KMS-11 (cell line): ENCODE data around the gene TRIM42.

Experiments
- H2AFZ ChIP-seq: fragments of 200-600 bp; sonication (generic); 2 replicates; pipeline ENCODE4 v1.6.1; 2016; ENCODE audit warnings: antibody characterized with exemption, mixed run types, low read depth
- H3K27ac ChIP-seq: fragments of 200-600 bp; sonication (generic); 2 replicates; pipeline ENCODE4 v1.6.1; 2016; ENCODE audit warnings: mild to moderate bottlenecking, mixed run types
- H3K27me3 ChIP-seq: fragments of 200-600 bp; sonication (generic); 2 replicates; pipeline ENCODE4 v1.6.1; 2017; ENCODE audit warnings: mild to moderate bottlenecking, low read depth, mixed run types, moderate library complexity; ENCODE audit not compliant: insufficient read depth
- H3K36me3 ChIP-seq: fragments of 200-600 bp; sonication (generic); 2 replicates; pipeline ENCODE4 v1.6.1; 2017; ENCODE audit warnings: mild to moderate bottlenecking, mixed run types; ENCODE audit not compliant: insufficient read depth
- H3K4me1 ChIP-seq: fragments of 200-600 bp; sonication (generic); 2 replicates; pipeline ENCODE4 v1.6.1; 2016; ENCODE audit warnings: mild to moderate bottlenecking, low read depth, mixed run types; ENCODE audit not compliant: poor library complexity, severe bottlenecking
- H3K4me2 ChIP-seq: fragments of 200-600 bp; sonication (generic); 2 replicates; pipeline ENCODE4 v1.7.0; 2016; ENCODE audit warnings: mild to moderate bottlenecking, mixed run types
- H3K4me3 ChIP-seq: fragments of 200-600 bp; sonication (generic); IDR thresholded peaks from 2 replicates; pipeline ENCODE4 v1.6.1; 2017; ENCODE audit warnings: low read depth, low read length, mixed read lengths; ENCODE audit not compliant: insufficient read depth
- H3K79me2 ChIP-seq: fragments of 200-600 bp; sonication (generic); 2 replicates; pipeline ENCODE4 v1.6.1; 2016; ENCODE audit warnings: low read depth, mixed run types; ENCODE audit not compliant: insufficient read depth
- H3K9ac ChIP-seq: fragments of 200-600 bp; sonication (generic); 2 replicates; pipeline ENCODE4 v1.6.1; 2016; ENCODE audit warnings: mild to moderate bottlenecking, mixed run types
- H4K20me1 ChIP-seq: fragments of 200-600 bp; sonication (generic); 2 replicates; pipeline ENCODE4 v1.6.1; 2016; ENCODE audit warnings: mild to moderate bottlenecking, mixed run types; ENCODE audit not compliant: insufficient read depth
- CTCF ChIP-seq: fragments of 200-600 bp; sonication (generic); conservative IDR thresholded peaks from 2 replicates; pipeline ENCODE4 v1.6.1; 2017; ENCODE audit warnings: low read depth, mild to moderate bottlenecking, antibody characterized with exemption, low read length, moderate library complexity, mixed read lengths

The TRIM42 gene

GRCh38 chr3:140724856-140725812 is 47.3 kb downstream of the TRIM42 start:
- Histone ChIP-seq H2AFZ (no peak overlapping the region), H3K4me1 (no peaks in the 10 kb centered on the region), H3K79me2 (no peaks in the 10 kb centered on the region), H3K9ac (no peak overlapping the region), H4K20me1 (no peaks in the 10 kb centered on the region), H3K36me3 (no peaks in the 10 kb centered on the region), H3K4me2 (no peak overlapping the region), H3K4me3 (no peak overlapping the region), H3K27ac (no peak overlapping the region), H3K27me3 (no peaks in the 10 kb centered on the region)
- no peak for TF ChIP-seq CTCF

- H3K9ac ChIP-seq: no peak overlapping the region
- no peak for TF ChIP-seq CTCF
- no peak overlapping the region for H3K4me3 ChIP-seq
- no peaks in the 10 kb centered on the region for H3K4me1 ChIP-seq
- H3K36me3 ChIP-seq: no peaks in the 10 kb centered on the region
- H3K27me3 ChIP-seq: no peaks in the 10 kb centered on the region
- H3K79me2 ChIP-seq: no peaks in the 10 kb centered on the region
- no peak overlapping the region for H3K27ac ChIP-seq
- H3K4me2 ChIP-seq: no peak overlapping the region
- H4K20me1 ChIP-seq: no peaks in the 10 kb centered on the region
- no peak overlapping the region for H2AFZ ChIP-seq
These were observed 48.2 kb downstream of the TRIM42 start for GRCh38 chr3:140726066-140726465.

- no peak overlapping the region for H3K4me3 ChIP-seq
- no peak for TF ChIP-seq CTCF
- H3K27ac ChIP-seq: no peak overlapping the region
- H3K9ac ChIP-seq: no peak overlapping the region
- no peaks in the 10 kb centered on the region for H3K27me3 ChIP-seq
- H3K4me2 ChIP-seq: no peak overlapping the region
- H3K36me3 ChIP-seq: no peaks in the 10 kb centered on the region
- H4K20me1 ChIP-seq: no peaks in the 10 kb centered on the region
- H3K79me2 ChIP-seq: no peaks in the 10 kb centered on the region
- H3K4me1 ChIP-seq: no peaks in the 10 kb centered on the region
- H2AFZ ChIP-seq: no peak overlapping the region
These were observed 50.0 kb downstream of the TRIM42 start for GRCh38 chr3:140727886-140728285.

- H3K36me3 ChIP-seq: no peaks in the 10 kb centered on the region
- no peaks in the 10 kb centered on the region for H3K4me1 ChIP-seq
- H2AFZ ChIP-seq: no peak overlapping the region
- H3K4me2 ChIP-seq: no peak overlapping the region
- no peak overlapping the region for H3K27ac ChIP-seq
- H3K9ac ChIP-seq: no peak overlapping the region
- TF ChIP-seq CTCF: no peak
- no peaks in the 10 kb centered on the region for H3K27me3 ChIP-seq
- no peak overlapping the region for H3K4me3 ChIP-seq
- no peaks in the 10 kb centered on the region for H4K20me1 ChIP-seq
- H3K79me2 ChIP-seq: no peaks in the 10 kb centered on the region
These were observed 53.7 kb downstream of the TRIM42 start for GRCh38 chr3:140731440-140732119.
